Mesendoderm (in vitro differentiated cells): ENCODE data around the gene DDX31.
"Not testable (repeated sequence)": the region's sequence is repeated elsewhere in the genome, so short reads cannot be mapped to it uniquely, and the experiment has no call there.

ENCODE experiments used
- DNase-seq: peaks from one replicate; pipeline ENCODE4 v3.0.0; 2013
- H2AK5ac ChIP-seq: 2 replicates; pipeline ENCODE4 v1.6.1; 2013; ENCODE audit warnings: low read length, inconsistent platforms
- H2BK120ac ChIP-seq: 2 replicates; pipeline ENCODE4 v1.6.1; 2013; ENCODE audit warnings: low read depth, mild to moderate bottlenecking, low read length, moderate library complexity, mixed read lengths
- H2BK15ac ChIP-seq: replicated peaks from 2 replicates; pipeline ENCODE4 v1.6.1; 2013; ENCODE audit warnings: low read depth, mild to moderate bottlenecking, moderate library complexity
- H2BK5ac ChIP-seq: 2 replicates; pipeline ENCODE4 v1.6.1; 2013; ENCODE audit warnings: low read length, inconsistent platforms
- H3K18ac ChIP-seq: 2 replicates; pipeline ENCODE4 v1.6.1; 2013; ENCODE audit warnings: mild to moderate bottlenecking, low read length, mixed read lengths
- H3K23ac ChIP-seq: one replicate; pipeline ENCODE4 v1.6.1; 2013; ENCODE audit warnings: low read length
- H3K27ac ChIP-seq: 2 replicates; pipeline ENCODE4 v1.5.1; 2013; ENCODE audit warnings: low read depth, mild to moderate bottlenecking, inconsistent platforms, low read length, moderate library complexity
- H3K27me3 ChIP-seq: 2 replicates; pipeline ENCODE4 v1.6.1; 2013; ENCODE audit warnings: low read length, control low read depth, mild to moderate bottlenecking, inconsistent platforms; ENCODE audit not compliant: insufficient read depth, poor library complexity
- H3K36me3 ChIP-seq: 2 replicates; pipeline ENCODE4 v1.6.1; 2013; ENCODE audit warnings: low read length, inconsistent platforms; ENCODE audit not compliant: control insufficient read depth, insufficient read depth
- H3K4ac ChIP-seq: one replicate; pipeline ENCODE4 v1.6.1; 2013; ENCODE audit warnings: low read depth, mild to moderate bottlenecking, low read length, moderate library complexity
- H3K4me1 ChIP-seq: 2 replicates; pipeline ENCODE4 v1.6.1; 2013; ENCODE audit warnings: low read depth, low read length, inconsistent platforms; ENCODE audit not compliant: control insufficient read depth
- H3K4me2 ChIP-seq: 2 replicates; pipeline ENCODE4 v1.6.1; 2013; ENCODE audit warnings: low read length
- H3K4me3 ChIP-seq: 2 replicates; pipeline ENCODE4 v1.5.1; 2013; ENCODE audit warnings: mild to moderate bottlenecking, low read length
- H3K56ac ChIP-seq: one replicate; pipeline ENCODE4 v1.6.1; 2013; ENCODE audit warnings: low read length
- H3K79me1 ChIP-seq: 2 replicates; pipeline ENCODE4 v1.6.1; 2013; ENCODE audit warnings: low read length, inconsistent platforms
- H3K79me2 ChIP-seq: 2 replicates; pipeline ENCODE4 v1.6.1; 2013; ENCODE audit warnings: mild to moderate bottlenecking, low read length; ENCODE audit not compliant: control insufficient read depth, insufficient read depth
- H3K9ac ChIP-seq: 2 replicates; pipeline ENCODE4 v1.6.1; 2013; ENCODE audit warnings: low read length, inconsistent platforms
- H4K5ac ChIP-seq: one replicate; pipeline ENCODE4 v1.6.1; 2013; ENCODE audit warnings: low read length
- H4K8ac ChIP-seq: one replicate; pipeline ENCODE4 v1.6.1; 2013; ENCODE audit warnings: low read depth, mild to moderate bottlenecking, control low read depth, low read length, moderate library complexity
- WGBS: extraction: QIAGEN DNeasy Blood & Tissue Kit; methylation state at CpG from one replicate; pipeline ENCODE4 v1.1.7; 2013; ENCODE audit warnings: low lambda C conversion rate, missing lambda C conversion rate; ENCODE audit not compliant: insufficient coverage; ENCODE audit errors: extremely low coverage; 5-methylcytosine and 5-hydroxymethylcytosine counted together

Gene DDX31

GRCh38 chr9:132711846-132712245 is 42.1 kb upstream of the DDX31 start:
- no peak overlapping the region for H2BK15ac ChIP-seq
- no peak overlapping the region for H3K23ac ChIP-seq
- H3K4me1 ChIP-seq, result no peaks in the 10 kb centered on the region
- no peak overlapping the region for H3K18ac ChIP-seq
- no peak overlapping the region for H3K4me2 ChIP-seq
- WGBS, result no CpG with 5 or more reads among the region's 3 CpGs
- DNase-seq, result no peak
- H3K36me3 ChIP-seq, result no peaks in the 10 kb centered on the region
- H2AK5ac ChIP-seq, result no peak overlapping the region
- H3K27ac ChIP-seq, result no peak overlapping the region
- H3K56ac ChIP-seq, result no peak overlapping the region
- no peaks in the 10 kb centered on the region for H3K27me3 ChIP-seq
- no peak overlapping the region for H2BK120ac ChIP-seq
- no peaks in the 10 kb centered on the region for H3K79me1 ChIP-seq
- no peak overlapping the region for H3K4me3 ChIP-seq
- H2BK5ac ChIP-seq, result no peak overlapping the region
- no peaks in the 10 kb centered on the region for H3K79me2 ChIP-seq
- H3K4ac ChIP-seq, result no peak overlapping the region
- H4K8ac ChIP-seq, result no peak overlapping the region
- no peak overlapping the region for H3K9ac ChIP-seq
- H4K5ac ChIP-seq, result no peak overlapping the region

- not testable (repeated sequence) for DNase-seq, H3K79me2 ChIP-seq, H3K79me1 ChIP-seq
Measured at GRCh38 chr9:132711152-132711551, 41.4 kb upstream of the DDX31 start.

GRCh38 chr9:132710333-132710732 is 40.5 kb upstream of the DDX31 start:
- H2BK5ac ChIP-seq, result no peak overlapping the region
- no peak overlapping the region for H3K23ac ChIP-seq
- H3K79me2 ChIP-seq, result no peaks in the 10 kb centered on the region
- no peak overlapping the region for H3K56ac ChIP-seq
- no peak for DNase-seq
- no peak overlapping the region for H2BK15ac ChIP-seq
- H3K9ac ChIP-seq, result no peak overlapping the region
- H3K36me3 ChIP-seq, result no peaks in the 10 kb centered on the region
- H3K4me1 ChIP-seq, result no peaks in the 10 kb centered on the region
- no peak overlapping the region for H4K8ac ChIP-seq
- H3K4me2 ChIP-seq, result no peak overlapping the region
- H2AK5ac ChIP-seq, result no peak overlapping the region
- no peaks in the 10 kb centered on the region for H3K79me1 ChIP-seq
- H2BK120ac ChIP-seq, result no peak overlapping the region
- no peak overlapping the region for H3K18ac ChIP-seq
- no CpG with 5 or more reads among the region's 6 CpGs for WGBS
- H3K27me3 ChIP-seq, result no peaks in the 10 kb centered on the region
- no peak overlapping the region for H3K4me3 ChIP-seq
- no peak overlapping the region for H3K4ac ChIP-seq
- no peak overlapping the region for H4K5ac ChIP-seq
- no peak overlapping the region for H3K27ac ChIP-seq

More at GRCh38 chr9:132711152-132711551, 41.4 kb upstream of the DDX31 start:
- H3K18ac ChIP-seq, H4K5ac ChIP-seq, H2BK120ac ChIP-seq, H3K36me3 ChIP-seq, H3K4me2 ChIP-seq, H4K8ac ChIP-seq, H3K4me3 ChIP-seq, H3K56ac ChIP-seq, H2BK15ac ChIP-seq, H3K27me3 ChIP-seq, H3K4me1 ChIP-seq, H2AK5ac ChIP-seq, H3K23ac ChIP-seq, H3K4ac ChIP-seq, H3K27ac ChIP-seq, H3K9ac ChIP-seq, H2BK5ac ChIP-seq: not testable (repeated sequence)
- no CpG with 5 or more reads among the region's 5 CpGs for WGBS

- Histone ChIP-seq H3K4me3 (no peak overlapping the region), H4K8ac (no peak overlapping the region), H2BK15ac (no peak overlapping the region), H3K18ac (no peak overlapping the region), H3K36me3 (no peaks in the 10 kb centered on the region), H3K27ac (no peak overlapping the region), H2AK5ac (no peak overlapping the region), H3K4me1 (no peaks in the 10 kb centered on the region), H3K56ac (no peak overlapping the region), H4K5ac (no peak overlapping the region), H3K79me1 (no peaks in the 10 kb centered on the region), H3K23ac (no peak overlapping the region), H3K79me2 (no peaks in the 10 kb centered on the region), H2BK120ac (no peak overlapping the region), H3K4me2 (no peak overlapping the region), H2BK5ac (no peak overlapping the region), H3K27me3 (no peaks in the 10 kb centered on the region), H3K4ac (no peak overlapping the region), H3K9ac (no peak overlapping the region)
- no CpG with 5 or more reads among the region's 23 CpGs for WGBS
- DNase-seq, result no peak
Measured at GRCh38 chr9:132708769-132709430, 39.1 kb upstream of the DDX31 start.

GRCh38 chr9:132708239-132708638 is 38.5 kb upstream of the DDX31 start:
- H3K79me2 ChIP-seq, result no peaks in the 10 kb centered on the region
- no peak overlapping the region for H2BK15ac ChIP-seq
- H4K8ac ChIP-seq, result no peak overlapping the region
- no peak overlapping the region for H2AK5ac ChIP-seq
- no peak overlapping the region for H4K5ac ChIP-seq
- H3K79me1 ChIP-seq, result no peaks in the 10 kb centered on the region
- H3K36me3 ChIP-seq, result no peaks in the 10 kb centered on the region
- no peak overlapping the region for H3K18ac ChIP-seq
- H3K4me1 ChIP-seq, result no peaks in the 10 kb centered on the region
- H3K4ac ChIP-seq, result no peak overlapping the region
- no peak overlapping the region for H2BK5ac ChIP-seq
- no peak for DNase-seq
- H3K27me3 ChIP-seq, result no peaks in the 10 kb centered on the region
- WGBS, result no CpG with 5 or more reads among the region's 8 CpGs
- no peak overlapping the region for H3K27ac ChIP-seq
- H3K9ac ChIP-seq, result no peak overlapping the region
- H3K4me2 ChIP-seq, result no peak overlapping the region
- no peak overlapping the region for H2BK120ac ChIP-seq
- no peak overlapping the region for H3K4me3 ChIP-seq
- no peak overlapping the region for H3K56ac ChIP-seq
- no peak overlapping the region for H3K23ac ChIP-seq

- no peak overlapping the region for H2BK5ac ChIP-seq
- no peak for DNase-seq
- H2BK120ac ChIP-seq, result no peak overlapping the region
- no peak overlapping the region for H4K5ac ChIP-seq
- H3K23ac ChIP-seq, result no peak overlapping the region
- H3K27me3 ChIP-seq, result no peaks in the 10 kb centered on the region
- no CpG with 5 or more reads among the region's 2 CpGs for WGBS
- no peak overlapping the region for H3K4me3 ChIP-seq
- no peaks in the 10 kb centered on the region for H3K79me2 ChIP-seq
- H3K4me1 ChIP-seq, result no peaks in the 10 kb centered on the region
- no peak overlapping the region for H2BK15ac ChIP-seq
- no peak overlapping the region for H2AK5ac ChIP-seq
- H3K18ac ChIP-seq, result no peak overlapping the region
- no peak overlapping the region for H3K27ac ChIP-seq
- H3K4ac ChIP-seq, result no peak overlapping the region
- H3K9ac ChIP-seq, result no peak overlapping the region
- no peaks in the 10 kb centered on the region for H3K36me3 ChIP-seq
- no peak overlapping the region for H3K56ac ChIP-seq
- H4K8ac ChIP-seq, result no peak overlapping the region
- no peaks in the 10 kb centered on the region for H3K79me1 ChIP-seq
- H3K4me2 ChIP-seq, result no peak overlapping the region
Measured at GRCh38 chr9:132703336-132703735, 33.6 kb upstream of the DDX31 start.
